DND-41 (cell line): ENCODE measurements around the gene JAK3.

Source experiments
- ATAC-seq: fragments of 200-7000 bp; cut with Tn5 transposase; 3 replicates; pipeline ENCODE4 v1.9.1; 2021; ENCODE audit warnings: low read depth; ENCODE audit not compliant: insufficient read depth
- DNase-seq: peaks from one replicate; pipeline ENCODE4 v3.0.0-alpha.2; 2020
- H2AFZ ChIP-seq: 2 replicates; pipeline ENCODE4 v1.6.0; 2012; ENCODE audit warnings: low read depth, low read length
- H3K27ac ChIP-seq: 2 replicates; pipeline ENCODE4 v1.5.1; 2012; ENCODE audit warnings: low read length, inconsistent platforms
- H3K27me3 ChIP-seq: fragments of 200-600 bp; sonication (generic); 2 replicates; pipeline ENCODE4 v1.6.0; 2012; ENCODE audit warnings: low read length, mild to moderate bottlenecking, inconsistent platforms; ENCODE audit not compliant: insufficient read depth, poor library complexity
- H3K36me3 ChIP-seq: 2 replicates; pipeline ENCODE4 v1.5.1; 2012; ENCODE audit warnings: low read length, inconsistent platforms; ENCODE audit not compliant: insufficient read depth
- H3K4me1 ChIP-seq: 2 replicates; pipeline ENCODE4 v1.5.1; 2012; ENCODE audit warnings: mild to moderate bottlenecking, low read length; ENCODE audit not compliant: insufficient read depth
- H3K4me2 ChIP-seq: 2 replicates; pipeline ENCODE4 v1.6.0; 2012; ENCODE audit warnings: mild to moderate bottlenecking, moderate library complexity, low read length, inconsistent platforms; ENCODE audit not compliant: insufficient read depth
- H3K4me3 ChIP-seq, 2 experiments: fragments of 200-600 bp in 1 of 2; shearing (Covaris generic) in 1 of 2; 2 replicates each; pipeline ENCODE4 v1.5.1; 2012 to 2016; ENCODE audit warnings: inconsistent platforms in 2 of 2, low read length in 2 of 2, mild to moderate bottlenecking in 2 of 2, low read depth in 1 of 2, moderate library complexity in 1 of 2
- H3K79me2 ChIP-seq: 2 replicates; pipeline ENCODE4 v1.6.0; 2012; ENCODE audit warnings: low read length, inconsistent platforms; ENCODE audit not compliant: insufficient read depth
- H3K9ac ChIP-seq: 2 replicates; pipeline ENCODE4 v1.6.0; 2012; ENCODE audit warnings: low read depth, mild to moderate bottlenecking, inconsistent platforms, low read length, moderate library complexity
- H3K9me3 ChIP-seq: 2 replicates; pipeline ENCODE4 v1.5.1; 2012; ENCODE audit warnings: low read length, moderate library complexity, mild to moderate bottlenecking, inconsistent platforms; ENCODE audit not compliant: insufficient read depth, severe bottlenecking
- H4K20me1 ChIP-seq: 2 replicates; pipeline ENCODE4 v1.6.0; 2012; ENCODE audit warnings: low read length; ENCODE audit not compliant: insufficient read depth
- CTCF ChIP-seq: IDR thresholded peaks from 2 replicates; pipeline ENCODE4 v1.5.1; 2012; ENCODE audit warnings: borderline replicate concordance, low read length, moderate library complexity, mild to moderate bottlenecking; ENCODE audit not compliant: poor library complexity, severe bottlenecking; ENCODE audit errors: extremely low read depth
- EZH2 ChIP-seq: IDR thresholded peaks from 3 replicates; pipeline ENCODE4 v1.6.1; 2012; ENCODE audit warnings: borderline replicate concordance, low read depth, mild to moderate bottlenecking, moderate library complexity, low read length, inconsistent platforms; ENCODE audit not compliant: severe bottlenecking

JAK3 gene

GRCh38 chr19:17837972-17838371, 9.8 kb downstream of the JAK3 start:
- H4K20me1 ChIP-seq = no peaks in the 10 kb centered on the region
- no peak for ATAC-seq
- H3K36me3 ChIP-seq = 0 out of 2 replicates have a peak, but pooled peaks cover 6% of the 10 kb centered on the region
- TF ChIP-seq EZH2 (no peak), CTCF (no peak)
- H3K4me1 ChIP-seq = no peaks in the 10 kb centered on the region
- no peaks in the 10 kb centered on the region for H3K9me3 ChIP-seq
- no peaks in the 10 kb centered on the region for H3K79me2 ChIP-seq
- no peak for DNase-seq
- H3K4me2 ChIP-seq = no peak overlapping the region
- no peak overlapping the region for H3K27ac ChIP-seq
- no peaks in the 10 kb centered on the region for H3K27me3 ChIP-seq
- H3K4me3 ChIP-seq = no peak overlapping the region
- no peak overlapping the region for H3K9ac ChIP-seq
- H2AFZ ChIP-seq = no peak overlapping the region

GRCh38 chr19:17836530-17836929, 11.3 kb downstream of the JAK3 start:
- Histone ChIP-seq H2AFZ (no peak overlapping the region), H4K20me1 (no peaks in the 10 kb centered on the region), H3K9ac (no peak overlapping the region), H3K4me1 (no peaks in the 10 kb centered on the region), H3K27ac (no peak overlapping the region), H3K9me3 (no peaks in the 10 kb centered on the region), H3K4me3 (no peak overlapping the region), H3K4me2 (no peak overlapping the region), H3K79me2 (no peaks in the 10 kb centered on the region), H3K27me3 (no peaks in the 10 kb centered on the region), H3K36me3 (0 out of 2 replicates have a peak, but pooled peaks cover 2% of the 10 kb centered on the region)
- DNase-seq (no peak), ATAC-seq (no peak)
- no peak for TF ChIP-seq EZH2
- TF ChIP-seq CTCF = no peak

- no peak for ATAC-seq
- Histone ChIP-seq H3K4me2 (no peak overlapping the region), H3K27me3 (no peaks in the 10 kb centered on the region), H3K4me1 (no peaks in the 10 kb centered on the region), H2AFZ (no peak overlapping the region), H3K4me3 (no peak overlapping the region), H3K36me3 (0 out of 2 replicates have a peak, but pooled peaks cover 3% of the 10 kb centered on the region), H3K79me2 (no peaks in the 10 kb centered on the region), H3K9me3 (no peaks in the 10 kb centered on the region), H3K27ac (no peak overlapping the region), H4K20me1 (no peaks in the 10 kb centered on the region), H3K9ac (no peak overlapping the region)
- no peak for TF ChIP-seq CTCF
- DNase-seq = no peak
These were observed 12.4 kb downstream of the JAK3 start for GRCh38 chr19:17835182-17836006.
